IPS-20b (cell line): ENCODE results near the gene CETN3.
"Not testable (repeated sequence)": the region's sequence is repeated elsewhere in the genome, so short reads cannot be mapped to it uniquely, and the experiment has no call there.

Source experiments
- H3K27ac ChIP-seq: one replicate; pipeline ENCODE4 v1.5.1; 2013; ENCODE audit warnings: low read length
- H3K27me3 ChIP-seq: 2 replicates; pipeline ENCODE4 v1.6.1; 2013; ENCODE audit warnings: mild to moderate bottlenecking, low read length, inconsistent platforms; ENCODE audit not compliant: insufficient read depth
- H3K36me3 ChIP-seq: 2 replicates; pipeline ENCODE4 v1.6.1; 2013; ENCODE audit warnings: low read depth, mild to moderate bottlenecking, inconsistent platforms, low read length, moderate library complexity; ENCODE audit not compliant: insufficient read depth
- H3K4me1 ChIP-seq: 2 replicates; pipeline ENCODE4 v1.6.1; 2013; ENCODE audit warnings: mild to moderate bottlenecking, control low read depth, inconsistent platforms, low read length, moderate library complexity; ENCODE audit not compliant: insufficient read depth
- H3K4me3 ChIP-seq: 2 replicates; pipeline ENCODE4 v1.5.1; 2013; ENCODE audit warnings: mild to moderate bottlenecking, low read length, inconsistent platforms
- H3K9ac ChIP-seq: 2 replicates; pipeline ENCODE4 v1.6.1; 2013; ENCODE audit warnings: low read depth, mild to moderate bottlenecking, inconsistent platforms, low read length, moderate library complexity
- H3K9me3 ChIP-seq: 2 replicates; pipeline ENCODE4 v1.6.1; 2013; ENCODE audit warnings: mild to moderate bottlenecking, low read depth, low read length, inconsistent platforms; ENCODE audit not compliant: insufficient read depth

The CETN3 gene

DNA sequence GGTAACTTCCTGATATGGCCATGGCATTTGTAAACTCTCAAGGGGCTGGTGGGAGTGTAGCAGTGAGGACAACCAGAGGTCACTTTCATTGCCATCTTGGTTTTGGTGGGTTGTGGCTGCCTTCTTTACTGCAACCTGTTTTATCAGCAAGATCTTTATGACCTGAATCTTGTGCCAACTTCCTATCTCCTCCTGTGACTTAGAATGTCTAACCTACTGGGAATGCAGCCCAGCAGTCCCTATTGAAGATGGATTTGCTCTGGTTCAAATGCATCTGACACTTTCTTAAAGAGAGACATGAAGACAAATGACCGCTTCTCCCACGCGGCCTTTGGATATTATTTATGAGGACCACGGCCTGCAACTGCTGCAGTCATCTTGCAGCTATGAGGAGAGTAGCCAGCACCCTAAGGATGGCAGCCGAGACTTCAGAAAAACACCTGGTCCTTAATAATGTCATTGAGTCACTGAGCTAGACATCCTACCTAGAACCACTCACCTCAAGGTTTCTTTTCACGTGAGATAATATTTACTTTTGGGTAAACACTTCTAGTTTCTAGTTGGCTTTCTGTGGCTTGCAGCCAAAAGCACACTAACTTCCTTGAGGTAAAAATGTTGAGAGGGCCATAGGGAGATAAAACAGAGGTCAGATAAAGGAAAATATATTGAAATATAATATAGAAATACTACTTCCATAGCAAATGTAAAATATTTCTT is 28.2 kb downstream of the CETN3 start:
- H3K4me3 ChIP-seq, result no peak overlapping the region
- H3K9me3 ChIP-seq, result no peaks in the 10 kb centered on the region
- H3K27me3 ChIP-seq, result no peaks in the 10 kb centered on the region
- no peak overlapping the region for H3K9ac ChIP-seq
- H3K36me3 ChIP-seq, result no peaks in the 10 kb centered on the region
- no peaks in the 10 kb centered on the region for H3K4me1 ChIP-seq
- no peak overlapping the region for H3K27ac ChIP-seq

DNA sequence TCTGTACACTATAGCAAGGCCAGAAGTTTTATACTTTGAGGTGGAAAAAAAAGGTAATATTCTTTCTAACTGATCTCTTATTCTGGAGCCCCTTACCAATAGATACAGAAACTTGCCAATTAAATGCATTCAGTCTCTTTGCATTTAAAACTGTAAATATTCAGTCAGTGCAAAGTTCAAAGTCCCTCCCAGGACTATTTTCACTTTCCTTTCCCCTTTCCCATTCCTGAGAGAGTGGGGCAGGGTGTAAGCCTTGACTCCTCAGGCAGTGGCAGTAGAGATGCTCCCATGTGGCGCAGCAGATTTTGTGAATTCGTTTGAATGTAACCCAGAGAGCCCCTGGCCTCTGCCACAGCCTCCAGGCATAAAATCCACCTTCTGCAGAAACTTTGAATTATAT is 29.9 kb downstream of the CETN3 start:
- no peaks in the 10 kb centered on the region for H3K27me3 ChIP-seq
- no peaks in the 10 kb centered on the region for H3K9me3 ChIP-seq
- H3K27ac ChIP-seq, result no peak overlapping the region
- H3K36me3 ChIP-seq, result no peaks in the 10 kb centered on the region
- no peak overlapping the region for H3K9ac ChIP-seq
- H3K4me1 ChIP-seq, result no peaks in the 10 kb centered on the region
- no peak overlapping the region for H3K4me3 ChIP-seq

DNA sequence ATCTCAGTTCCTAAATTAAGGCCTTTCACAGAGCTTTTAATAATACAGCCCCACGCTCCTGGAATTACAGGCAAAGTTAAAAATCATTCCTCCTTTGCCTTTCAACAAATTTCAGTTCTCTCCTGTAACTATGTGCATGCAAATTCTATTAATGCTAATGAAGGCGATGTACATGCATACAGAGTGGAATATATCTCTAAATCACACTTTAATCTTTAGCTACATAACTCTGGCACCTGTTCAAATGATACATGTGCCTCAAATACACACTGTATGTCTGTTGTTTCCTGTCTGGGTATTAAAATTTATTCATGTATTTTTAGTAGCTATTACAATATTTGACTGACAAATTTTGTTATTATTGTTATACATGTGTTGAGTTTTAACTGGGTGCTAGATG is 30.8 kb downstream of the CETN3 start:
- H3K4me1 ChIP-seq, result no peaks in the 10 kb centered on the region
- H3K27ac ChIP-seq, result no peak overlapping the region
- H3K27me3 ChIP-seq, result no peaks in the 10 kb centered on the region
- no peaks in the 10 kb centered on the region for H3K9me3 ChIP-seq
- H3K9ac ChIP-seq, result no peak overlapping the region
- no peak overlapping the region for H3K4me3 ChIP-seq
- no peaks in the 10 kb centered on the region for H3K36me3 ChIP-seq

DNA sequence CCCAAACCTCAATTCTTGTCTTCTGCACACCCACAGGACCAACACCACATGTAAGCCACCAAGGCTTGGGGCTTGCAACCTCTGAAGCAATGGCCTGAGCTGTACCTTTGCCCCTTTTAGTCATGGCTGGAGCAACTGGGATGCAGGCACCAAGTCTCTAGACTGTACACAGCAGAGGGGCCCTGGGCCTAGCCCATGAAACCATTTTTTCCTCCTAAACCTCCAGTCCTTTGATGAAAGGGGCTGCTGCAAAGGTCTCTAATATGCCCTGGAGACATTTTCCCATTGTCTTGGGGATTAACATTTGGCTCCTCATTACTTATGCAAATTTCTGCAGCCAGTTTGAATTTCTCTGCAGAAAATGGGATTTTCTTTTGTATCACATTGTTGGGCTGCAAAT is 38.3 kb downstream of the CETN3 start:
- Histone ChIP-seq H3K9me3 (peaks cover 30% of the 10 kb centered on the region), H3K4me1 (peaks cover 16% of the 10 kb centered on the region; the same call in 1 of the 2 replicates)
- not testable (repeated sequence) for H3K27ac ChIP-seq, H3K4me3 ChIP-seq, H3K27me3 ChIP-seq, H3K9ac ChIP-seq, H3K36me3 ChIP-seq

DNA sequence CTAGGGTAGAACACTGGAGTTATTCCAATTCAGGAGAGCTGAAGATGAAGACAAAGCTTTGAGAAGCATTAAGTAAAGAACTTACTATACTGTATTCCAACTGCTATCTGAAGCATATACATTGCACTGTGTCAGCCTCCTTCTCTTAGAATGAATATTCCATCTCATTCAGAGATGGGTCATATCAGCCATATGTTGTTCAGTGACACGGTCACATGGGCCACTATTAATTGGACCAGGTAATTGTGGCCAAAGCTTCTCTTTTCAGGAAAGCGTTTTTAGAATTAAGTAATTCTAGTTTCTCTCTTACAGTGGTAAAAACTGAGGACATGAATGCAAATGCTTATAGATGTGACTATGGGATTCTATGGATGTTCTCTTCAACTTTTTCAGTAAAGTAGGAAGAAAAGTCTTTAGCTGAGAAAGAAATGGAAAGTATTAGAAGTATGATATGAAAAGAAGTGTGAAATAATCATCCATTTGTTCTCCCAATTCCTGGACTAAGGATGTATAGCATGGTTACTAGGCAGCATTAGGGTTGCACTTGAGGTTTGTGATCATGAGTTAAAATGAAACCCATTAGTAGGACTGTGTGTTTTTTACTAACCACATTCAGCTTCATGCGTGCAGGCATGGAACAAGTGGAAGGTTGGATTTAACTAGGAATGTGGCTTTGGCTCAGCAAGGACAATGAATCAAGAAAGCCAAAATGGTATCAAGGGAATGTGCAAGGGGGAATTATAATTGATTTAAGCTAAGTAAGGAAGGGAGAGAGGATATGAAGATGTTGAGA is 40.9 kb downstream of the CETN3 start:
- Histone ChIP-seq H3K36me3 (no peaks in the 10 kb centered on the region), H3K27me3 (no peaks in the 10 kb centered on the region), H3K27ac (no peak overlapping the region), H3K9ac (no peak overlapping the region), H3K4me1 (peaks cover 17% of the 10 kb centered on the region; the same call in 1 of the 2 replicates), H3K9me3 (peaks cover 30% of the 10 kb centered on the region), H3K4me3 (no peak overlapping the region; the same call in 1 of the 2 replicates)

DNA sequence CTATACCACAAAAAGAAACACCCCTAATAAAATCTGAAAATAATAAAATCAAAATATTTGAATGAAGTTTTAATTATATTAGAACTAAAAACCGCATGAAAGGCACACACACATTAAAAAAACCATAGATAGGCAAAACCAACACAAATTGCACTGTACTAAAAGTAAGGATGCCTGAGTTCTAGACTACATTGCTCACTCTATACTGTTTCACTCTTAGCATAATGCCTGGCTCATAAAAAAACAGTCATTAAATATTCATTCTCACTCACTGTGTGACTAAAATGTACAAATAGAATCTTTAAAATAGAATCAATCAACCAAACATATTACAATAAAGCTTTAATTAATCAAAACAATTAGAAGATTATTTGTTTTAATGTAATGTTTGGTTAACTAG is 41.7 kb downstream of the CETN3 start:
- no peaks in the 10 kb centered on the region for H3K27me3 ChIP-seq
- no peak overlapping the region for H3K9ac ChIP-seq

DNA sequence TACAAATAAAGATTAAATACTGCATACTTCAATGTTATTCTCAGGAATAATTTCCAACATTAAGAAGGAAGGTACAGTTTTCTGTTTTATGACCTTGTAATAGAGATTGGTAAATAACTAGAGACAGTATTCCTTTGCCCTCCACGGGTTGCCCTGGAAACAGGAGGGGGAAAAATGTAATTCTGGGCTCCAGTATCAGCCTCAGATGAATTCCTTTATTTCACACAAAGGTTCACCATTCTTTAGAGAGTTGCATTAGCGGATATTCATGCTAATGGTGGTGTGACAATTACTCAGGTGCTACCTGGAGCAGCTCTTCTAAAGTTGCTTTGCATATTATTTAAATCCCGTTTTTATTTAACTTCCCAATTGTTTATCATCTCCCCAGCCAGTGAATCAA is 42.6 kb downstream of the CETN3 start:
- no peak overlapping the region for H3K27ac ChIP-seq
- H3K9me3 ChIP-seq, result peaks cover 22% of the 10 kb centered on the region
- H3K9ac ChIP-seq, result peak overlapping the region; percentile 34; the same call in 1 of the 2 replicates
- H3K27me3 ChIP-seq, result no peaks in the 10 kb centered on the region
- H3K4me1 ChIP-seq, result peaks cover 11% of the 10 kb centered on the region; the same call in 1 of the 2 replicates
- H3K36me3 ChIP-seq, result no peaks in the 10 kb centered on the region
- peak overlapping the region; percentile 16; the same call in 1 of the 2 replicates for H3K4me3 ChIP-seq

More for the DNA sequence above, 41.7 kb downstream of the CETN3 start:
- Histone ChIP-seq H3K27ac (no peak overlapping the region), H3K4me1 (peaks cover 11% of the 10 kb centered on the region; the same call in 1 of the 2 replicates), H3K36me3 (no peaks in the 10 kb centered on the region), H3K4me3 (no peak overlapping the region), H3K9me3 (peaks cover 30% of the 10 kb centered on the region)

DNA sequence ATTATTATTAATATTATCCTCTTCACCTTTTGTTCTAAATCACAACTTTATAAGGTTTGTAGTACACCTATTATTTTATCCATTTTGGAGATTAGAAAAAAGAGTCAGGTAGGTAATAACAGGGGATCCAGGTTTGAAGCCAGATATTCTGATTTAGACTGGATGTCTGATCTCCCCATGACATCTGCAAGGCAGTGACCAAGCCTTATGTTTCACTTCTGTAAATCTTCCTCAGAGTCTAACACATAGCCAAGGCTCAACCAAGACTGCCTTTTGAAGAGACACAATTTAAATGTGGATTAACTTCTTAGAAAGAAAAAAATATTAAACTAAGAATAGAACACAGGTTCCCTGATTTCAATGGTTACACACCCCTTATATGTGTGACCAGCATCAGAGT is 44.2 kb downstream of the CETN3 start:
- H3K36me3 ChIP-seq, result no peaks in the 10 kb centered on the region
- H3K9ac ChIP-seq, result no peak overlapping the region
- no peak overlapping the region for H3K27ac ChIP-seq
- H3K9me3 ChIP-seq, result peaks cover 8% of the 10 kb centered on the region
- no peaks in the 10 kb centered on the region for H3K27me3 ChIP-seq
- H3K4me1 ChIP-seq, result peaks cover 11% of the 10 kb centered on the region; the same call in 1 of the 2 replicates
- H3K4me3 ChIP-seq, result no peak overlapping the region

DNA sequence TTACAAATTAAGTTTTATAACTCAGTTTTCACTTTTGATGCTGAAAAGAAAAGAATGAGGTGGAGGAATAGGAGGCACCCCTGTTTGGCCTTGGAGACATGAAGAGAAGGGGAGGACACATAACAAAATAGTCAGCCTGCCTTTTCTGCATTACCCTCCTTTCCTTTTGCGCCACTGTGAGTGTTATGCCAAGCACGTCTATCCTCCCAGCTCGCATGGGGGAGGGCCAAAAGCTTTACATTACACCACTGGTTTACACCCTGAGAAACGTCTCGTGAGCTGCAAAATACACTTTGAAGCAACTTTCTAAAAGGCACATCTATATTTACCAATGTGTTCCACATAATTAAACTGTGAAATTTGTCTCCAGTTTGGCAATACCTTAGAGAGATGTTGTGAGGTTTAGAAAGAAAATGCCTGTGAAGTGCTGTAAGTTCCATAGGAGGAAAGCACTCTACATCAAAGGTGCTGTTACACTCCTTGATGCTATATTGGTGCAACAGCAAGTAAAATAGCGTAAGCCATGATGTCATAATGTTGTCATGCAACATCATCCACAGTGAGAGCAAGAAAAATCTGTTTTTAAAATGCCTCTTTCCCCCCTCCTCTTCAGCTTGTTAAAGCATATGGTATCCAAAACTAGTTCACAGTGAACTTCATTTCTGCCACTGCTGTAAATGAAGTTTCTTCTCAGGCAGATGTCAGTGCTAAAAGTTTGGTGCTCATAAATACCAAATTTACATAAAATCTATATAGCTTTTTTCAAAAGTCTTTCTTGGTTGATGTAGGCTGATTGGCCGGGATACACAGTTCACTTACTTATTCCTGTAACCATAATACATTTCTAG is 50.3 kb downstream of the CETN3 start:
- H3K9ac ChIP-seq, result no peak overlapping the region

DNA sequence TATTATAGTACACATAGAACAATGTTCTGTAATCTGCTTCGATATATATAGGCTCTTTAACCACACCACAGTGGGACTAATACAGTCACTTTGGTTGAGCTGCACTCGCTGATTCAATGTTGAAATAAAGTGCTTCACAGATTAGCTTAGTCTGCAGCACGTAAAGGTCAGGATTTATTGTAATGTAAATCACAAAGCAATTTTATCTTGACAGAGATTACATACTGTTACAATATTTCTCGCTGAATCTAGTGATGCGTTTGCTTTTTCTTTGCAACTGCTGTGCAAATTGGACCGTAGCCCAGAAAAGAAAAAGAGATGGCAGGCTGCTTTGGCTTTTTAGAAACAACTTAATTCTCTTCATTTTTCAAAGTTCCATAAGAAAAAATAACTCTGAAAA is 52.9 kb downstream of the CETN3 start:
- Histone ChIP-seq H3K4me1 (peaks cover 5% of the 10 kb centered on the region; the same call in 1 of the 2 replicates), H3K9ac (no peak overlapping the region), H3K27me3 (no peaks in the 10 kb centered on the region), H3K27ac (no peak overlapping the region), H3K9me3 (no peaks in the 10 kb centered on the region), H3K36me3 (no peaks in the 10 kb centered on the region), H3K4me3 (no peak overlapping the region)

More for the DNA sequence above, 50.3 kb downstream of the CETN3 start:
- H3K27ac ChIP-seq, result no peak overlapping the region
- no peaks in the 10 kb centered on the region for H3K9me3 ChIP-seq
- no peak overlapping the region for H3K4me3 ChIP-seq
- no peaks in the 10 kb centered on the region for H3K27me3 ChIP-seq
- H3K4me1 ChIP-seq, result peaks cover 5% of the 10 kb centered on the region; the same call in 1 of the 2 replicates
- H3K36me3 ChIP-seq, result no peaks in the 10 kb centered on the region

DNA sequence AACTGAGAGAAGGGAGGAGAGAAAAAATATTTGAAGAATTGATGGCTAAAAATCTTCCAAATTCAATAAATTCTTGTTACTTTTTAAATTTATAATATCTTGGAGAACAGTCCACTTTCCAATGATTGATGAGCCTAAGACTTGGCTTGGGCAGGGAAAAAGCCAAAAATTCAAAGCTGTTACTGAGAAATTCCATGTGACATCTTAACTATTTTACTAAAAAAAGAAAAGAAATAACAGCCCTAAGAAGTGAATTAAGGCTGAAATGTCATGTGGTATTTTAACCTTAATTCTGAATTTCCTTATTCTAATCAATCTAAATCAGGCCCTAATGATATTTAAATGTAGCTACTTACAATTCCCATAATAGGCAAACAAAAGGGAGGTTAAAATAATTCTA is 53.4 kb downstream of the CETN3 start:
- Histone ChIP-seq H3K27ac (no peak overlapping the region), H3K36me3 (no peaks in the 10 kb centered on the region), H3K9me3 (no peaks in the 10 kb centered on the region), H3K4me1 (peaks cover 5% of the 10 kb centered on the region; the same call in 1 of the 2 replicates), H3K4me3 (no peak overlapping the region), H3K9ac (no peak overlapping the region), H3K27me3 (no peaks in the 10 kb centered on the region)
